NCI-H187 (cell line): ENCODE results near the gene SMIM10L2A.
"Not testable (repeated sequence)": the region's sequence is repeated elsewhere in the genome, so short reads cannot be mapped to it uniquely, and the experiment has no call there.

Experiments
- DNase-seq, 2 experiments: peaks; one replicate each; lab custom pipeline; 2025; lab: John Stamatoyannopoulos, UW

Gene SMIM10L2A

DNA sequence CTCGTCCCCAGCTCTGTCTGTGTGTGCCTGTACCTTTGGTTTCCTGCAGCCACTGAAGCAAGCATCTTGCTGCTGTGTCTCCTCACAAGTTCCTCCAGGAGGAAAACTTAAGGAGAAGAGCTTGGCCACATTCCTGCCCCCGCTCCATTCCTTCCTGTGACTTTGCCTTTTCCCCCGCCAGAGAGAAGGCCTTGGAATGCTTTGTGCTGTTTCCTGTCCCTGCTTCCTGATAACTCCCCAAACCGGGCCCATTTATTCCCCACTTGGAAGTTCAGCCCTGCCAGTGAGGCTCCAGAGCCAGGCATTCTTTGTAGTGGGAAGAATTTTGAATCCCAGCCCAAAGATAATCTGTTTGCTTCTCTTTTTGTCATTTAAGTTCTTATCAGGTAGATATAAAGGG is 33.1 kb downstream of the SMIM10L2A start:
- DNase-seq: no peak

DNA sequence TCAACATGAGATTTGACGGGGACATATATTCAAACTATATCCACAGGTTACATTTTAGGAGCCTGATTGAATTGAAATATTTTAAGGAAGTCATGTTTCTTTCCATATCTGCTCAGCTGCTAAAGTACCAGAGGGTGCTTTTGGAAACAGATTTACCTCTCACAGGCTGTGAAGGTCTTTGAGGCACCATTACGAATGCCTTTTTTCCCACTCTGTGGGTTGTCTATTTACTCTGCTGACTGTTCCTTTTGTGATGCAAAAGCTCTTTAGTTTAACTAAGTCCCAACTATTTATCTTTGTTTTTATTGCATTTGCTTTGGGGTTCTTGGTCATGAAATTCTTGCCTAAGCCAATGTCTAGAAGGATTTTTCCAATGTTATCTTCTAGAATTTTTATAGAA is 40.0 kb downstream of the SMIM10L2A start:
- DNase-seq: not testable (repeated sequence)

DNA sequence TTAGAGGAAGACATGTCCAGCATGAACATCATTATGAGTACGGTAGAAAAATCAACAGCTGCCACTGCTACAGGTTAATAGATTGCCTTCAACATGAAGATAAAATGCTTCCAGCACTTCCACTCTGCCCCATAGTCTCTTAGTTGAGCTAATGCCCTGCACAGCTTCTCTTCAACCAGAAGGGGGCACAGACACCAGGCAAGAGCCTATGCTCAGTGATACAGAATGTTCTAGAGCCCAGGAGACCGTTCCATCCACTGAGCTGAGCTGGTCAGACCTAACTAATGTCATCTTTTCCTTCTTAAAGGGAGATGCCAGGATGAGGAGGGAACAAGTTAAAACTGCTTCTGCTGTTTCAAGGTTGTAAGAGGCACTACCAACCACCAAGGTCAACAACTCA is 42.2 kb downstream of the SMIM10L2A start:
- no peak for DNase-seq

DNA sequence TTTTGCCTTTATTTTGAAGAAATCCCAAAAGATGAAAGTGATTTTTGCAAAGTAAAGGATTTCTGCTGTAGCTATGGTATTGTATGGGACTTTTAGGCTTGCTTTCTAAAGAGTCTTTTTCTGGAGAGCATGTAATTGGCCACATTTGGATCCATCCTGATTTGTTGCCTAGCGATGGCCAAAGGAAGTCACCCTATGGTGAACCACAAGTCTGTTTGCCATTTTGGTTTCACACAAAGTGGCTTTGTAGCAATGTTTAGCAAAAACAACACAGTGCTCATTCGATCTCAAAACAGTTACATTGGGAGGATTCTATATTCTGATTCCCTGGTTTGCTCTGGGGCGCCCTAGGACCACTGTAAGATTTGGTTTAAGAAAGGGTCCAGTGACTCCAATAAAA is 54.6 kb downstream of the SMIM10L2A start:
- no peak for DNase-seq

DNA sequence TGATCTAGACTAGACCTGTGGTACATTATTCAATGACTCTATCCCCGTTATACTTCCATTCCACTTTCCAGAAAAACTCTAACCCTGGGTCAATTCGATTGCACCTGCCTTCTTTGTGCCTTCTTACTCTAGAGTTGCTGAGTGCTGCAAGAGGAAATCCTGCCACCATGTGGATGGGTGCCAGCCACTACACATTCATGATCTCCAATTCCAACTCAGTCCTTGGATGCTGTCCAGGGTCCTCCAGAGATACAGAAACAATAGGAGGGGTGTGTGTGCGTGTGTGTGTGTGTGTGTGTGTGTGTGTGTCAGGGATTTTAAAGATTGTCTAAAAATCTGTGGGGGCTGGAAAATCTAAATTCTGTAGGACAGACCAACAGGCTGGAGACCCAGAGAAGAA is 55.8 kb downstream of the SMIM10L2A start:
- no peak for DNase-seq
